HG03460 (cell line): ENCODE data around the gene DIP2C.
"Not testable (repeated sequence)": the region's sequence is repeated elsewhere in the genome, so short reads cannot be mapped to it uniquely, and the experiment has no call there.

Experiments used
- ATAC-seq: cut with Tn5 transposase; IDR thresholded peaks from one replicate; pipeline ENCODE4 v1.9.1; 2021; ENCODE audit not compliant: unreplicated experiment

The DIP2C gene

DNA sequence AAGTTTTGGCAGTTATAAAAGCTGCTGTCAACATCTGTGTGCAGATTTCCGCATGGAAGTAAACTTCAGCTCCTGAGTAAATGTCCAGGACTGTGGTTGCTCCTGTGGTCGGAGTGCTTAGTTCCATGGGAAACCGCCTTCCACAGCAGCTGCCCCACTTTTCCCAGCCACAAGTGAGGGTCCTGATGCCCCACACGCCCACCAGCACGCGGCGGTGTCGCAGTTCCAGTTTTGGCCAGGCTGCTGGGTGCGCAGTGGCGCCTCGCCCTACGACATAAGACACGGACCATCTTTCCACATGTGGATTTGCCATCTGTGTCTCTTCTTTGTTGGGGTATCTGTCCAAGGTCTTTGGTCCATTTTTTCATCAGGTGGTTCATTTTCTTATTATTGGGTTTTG lies 167.1 kb downstream of the DIP2C start:
- ATAC-seq, result no peak

DNA sequence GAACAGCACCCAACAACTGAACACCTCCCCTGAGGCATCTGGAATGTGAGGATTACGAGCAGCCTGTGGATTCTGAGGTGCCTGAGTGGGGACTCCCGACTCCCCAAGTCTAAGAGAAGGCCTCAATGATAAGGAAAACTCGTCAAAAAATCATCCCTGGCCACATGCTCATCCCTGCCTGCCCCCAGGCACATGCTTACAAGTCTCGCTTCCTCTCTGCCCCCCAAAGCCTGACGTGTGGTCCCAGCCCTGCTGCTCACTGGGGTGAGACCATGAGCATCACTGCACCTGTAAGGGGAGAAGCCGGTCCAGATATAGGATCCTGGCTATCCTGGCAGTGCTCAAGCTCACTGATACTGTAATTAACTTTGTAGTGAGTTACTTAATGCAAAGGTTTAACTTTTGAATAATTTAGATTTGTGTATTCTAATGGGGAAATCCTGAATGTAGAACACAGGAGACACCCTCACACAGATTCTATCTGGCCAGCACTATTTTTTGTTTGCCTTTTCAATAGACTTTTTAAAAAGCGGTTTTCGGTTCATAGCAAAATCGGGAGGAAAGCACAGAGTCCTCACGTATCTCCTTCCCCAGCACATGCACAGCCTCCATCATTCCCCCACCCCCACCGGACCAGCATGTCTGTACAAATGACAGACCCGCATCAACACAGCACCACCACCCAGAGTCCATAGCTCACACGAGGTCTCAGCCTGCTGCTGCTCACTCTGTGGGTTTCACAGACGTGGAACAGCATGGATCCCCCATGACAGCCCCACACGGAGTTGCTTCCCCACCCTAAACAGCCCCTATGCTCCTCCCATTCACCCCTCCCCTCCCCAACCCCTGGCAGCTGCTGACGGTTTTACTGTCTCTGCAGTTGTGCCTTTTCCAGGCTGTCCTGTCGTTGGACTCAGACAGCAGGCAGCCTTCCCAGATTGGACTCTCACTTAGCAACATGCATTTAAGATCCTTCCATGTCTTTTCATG lies 167.9 kb downstream of the DIP2C start:
- no peak for ATAC-seq

DNA sequence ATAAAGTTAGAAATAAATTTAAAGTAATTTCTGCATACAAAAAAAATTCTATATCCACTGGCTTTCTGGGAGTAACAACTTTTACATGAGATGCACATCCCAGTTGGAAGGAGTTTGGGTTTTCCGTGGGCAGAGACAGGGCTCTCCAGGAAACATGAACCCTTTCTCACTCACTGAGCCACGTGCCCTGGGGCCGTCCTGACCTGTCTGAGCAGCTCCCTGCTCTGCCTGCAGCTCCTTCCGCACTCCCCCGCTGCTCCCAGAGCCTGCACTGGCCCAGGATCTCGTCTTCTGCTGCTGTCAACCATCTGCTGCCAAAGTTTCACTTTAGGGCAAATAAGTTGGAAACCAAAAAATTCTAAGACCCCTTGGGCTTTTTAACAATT lies 169.1 kb downstream of the DIP2C start:
- no peak for ATAC-seq

DNA sequence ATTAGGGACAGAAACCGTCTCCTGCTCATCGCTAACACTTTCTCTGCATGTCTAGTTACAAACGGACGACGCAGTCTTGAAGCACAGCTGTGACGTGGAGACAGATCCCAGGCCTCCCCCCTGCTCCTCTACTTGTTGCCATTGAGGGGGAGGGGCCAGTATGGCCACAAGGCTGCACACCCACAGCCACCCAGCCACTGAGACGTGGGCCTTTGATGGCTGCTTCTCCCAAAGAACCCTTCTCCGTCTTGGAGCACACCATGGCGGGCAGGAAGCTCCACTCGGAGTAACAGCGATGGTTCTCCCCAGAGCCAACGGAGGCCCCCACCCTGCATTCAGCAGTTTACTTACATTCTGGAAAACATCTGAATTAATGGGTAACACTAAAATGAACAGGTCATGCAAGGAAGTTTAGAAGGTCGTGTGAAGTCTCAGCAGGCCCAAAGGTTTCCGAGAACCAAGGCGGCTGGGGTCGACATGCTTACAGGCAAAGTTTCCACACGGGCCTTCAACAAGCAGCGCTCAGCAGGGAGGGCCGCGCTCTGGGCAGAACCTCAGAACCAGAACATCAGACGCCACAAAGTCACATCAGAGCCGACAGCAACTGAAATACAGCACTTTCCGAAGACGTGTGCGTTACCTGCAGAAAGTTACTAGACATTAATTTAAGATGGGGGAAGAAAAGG lies 169.6 kb downstream of the DIP2C start:
- no peak for ATAC-seq

DNA sequence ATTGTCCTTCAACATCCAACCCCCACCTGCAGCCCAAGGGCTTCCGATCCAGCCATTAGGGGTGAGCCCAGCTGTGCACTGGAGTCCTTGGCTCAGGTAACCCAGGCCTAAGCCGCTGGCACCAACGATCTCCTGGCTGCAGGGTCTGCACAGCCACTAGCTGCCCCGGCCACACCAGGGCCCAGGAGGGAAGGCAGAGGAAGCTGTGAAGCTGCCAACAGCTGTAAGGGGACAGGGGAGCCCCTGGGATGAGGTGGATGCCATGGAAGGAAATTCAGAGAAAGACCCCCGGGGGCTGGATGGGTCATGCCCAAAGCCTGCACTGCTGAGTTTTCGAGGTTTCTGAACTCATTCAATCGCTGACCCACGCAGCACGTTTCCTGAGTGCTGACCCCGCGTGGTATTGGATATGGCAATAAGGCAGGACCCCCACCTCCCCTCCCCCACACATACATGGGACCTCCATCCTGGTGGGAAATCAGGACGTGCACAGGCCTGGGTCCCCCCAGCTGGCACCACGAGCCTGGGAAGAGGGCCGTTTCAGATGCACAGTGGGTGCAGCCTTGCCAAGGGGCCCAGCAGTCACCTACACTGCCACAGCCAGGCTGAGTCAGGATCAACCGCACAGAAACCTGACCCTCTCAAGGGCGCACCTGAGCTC lies 170.3 kb downstream of the DIP2C start:
- ATAC-seq, result no peak

DNA sequence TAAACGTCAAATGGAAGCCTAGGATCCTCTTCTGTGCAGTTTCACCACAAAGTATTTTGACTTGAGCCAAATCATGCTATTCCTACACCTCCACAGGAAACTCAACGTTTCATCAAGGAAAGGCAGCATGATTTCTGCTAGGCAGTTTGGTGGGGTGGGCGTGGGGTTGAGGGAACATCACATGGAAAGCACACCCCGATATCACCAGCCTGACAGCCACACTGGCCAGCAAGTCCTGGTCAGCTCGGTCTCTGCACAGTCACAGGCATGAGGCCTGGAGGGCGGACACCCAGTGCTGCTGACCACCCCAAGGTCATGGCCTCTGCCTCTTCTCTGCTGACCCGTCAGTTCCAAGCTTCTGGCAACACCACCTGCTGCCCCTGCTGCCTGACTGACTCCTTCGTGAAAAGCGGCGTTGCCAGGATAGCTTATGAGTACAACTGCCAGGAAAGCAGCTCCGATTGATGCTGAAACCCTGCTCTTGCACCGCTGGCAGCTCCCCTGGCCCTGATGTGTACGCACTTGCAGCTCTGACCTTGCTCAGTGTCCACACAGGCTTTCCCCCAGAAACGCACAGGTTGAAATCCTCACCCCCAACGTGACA lies 171.5 kb downstream of the DIP2C start:
- no peak for ATAC-seq

DNA sequence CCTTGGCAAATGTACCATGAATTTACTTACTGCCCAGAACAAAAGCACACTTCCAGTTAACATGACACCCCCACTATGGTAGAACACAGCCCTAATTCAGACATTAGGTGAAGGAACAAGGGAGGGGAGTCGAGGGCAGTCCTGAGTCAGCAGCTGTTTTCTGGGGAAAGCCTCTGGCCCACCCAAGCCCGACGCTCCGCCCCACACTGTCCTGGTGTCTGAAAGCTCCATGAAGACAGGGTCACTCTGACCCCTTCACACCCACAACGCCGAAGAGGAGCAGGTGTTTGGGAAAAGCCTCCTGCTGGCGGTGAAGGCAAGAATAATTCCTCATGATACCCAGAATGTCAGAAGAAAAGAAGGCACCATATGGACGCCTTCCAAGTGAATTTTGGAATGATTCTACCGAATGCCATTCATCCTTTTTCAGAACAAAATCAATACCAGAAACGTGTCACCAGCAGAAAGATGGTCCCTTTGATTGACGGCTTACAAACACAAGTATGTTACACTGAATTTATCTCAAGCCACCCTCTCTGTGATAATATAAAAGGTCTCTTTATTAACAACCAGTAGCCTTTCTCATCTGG lies 172.1 kb downstream of the DIP2C start:
- ATAC-seq, result no peak

DNA sequence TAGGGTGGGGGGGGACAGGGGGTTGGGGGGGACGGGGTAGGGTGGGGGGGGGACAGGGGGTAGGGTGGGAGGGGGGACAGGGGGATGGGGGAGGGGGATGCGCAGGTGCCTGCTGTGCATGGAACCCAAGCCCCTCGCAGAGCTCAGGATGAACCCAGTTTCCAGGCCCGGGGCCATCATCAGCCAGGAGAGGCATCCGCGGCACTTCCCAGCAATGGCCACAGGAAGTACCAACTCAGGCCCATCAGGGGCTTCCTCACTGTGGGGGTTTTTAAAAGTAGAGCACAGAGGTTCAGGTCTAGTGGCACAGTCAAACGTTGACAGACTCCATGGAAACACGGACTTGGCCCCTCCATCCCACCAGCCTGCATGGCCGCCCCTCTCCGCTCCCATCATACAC lies 172.7 kb downstream of the DIP2C start:
- no peak for ATAC-seq

DNA sequence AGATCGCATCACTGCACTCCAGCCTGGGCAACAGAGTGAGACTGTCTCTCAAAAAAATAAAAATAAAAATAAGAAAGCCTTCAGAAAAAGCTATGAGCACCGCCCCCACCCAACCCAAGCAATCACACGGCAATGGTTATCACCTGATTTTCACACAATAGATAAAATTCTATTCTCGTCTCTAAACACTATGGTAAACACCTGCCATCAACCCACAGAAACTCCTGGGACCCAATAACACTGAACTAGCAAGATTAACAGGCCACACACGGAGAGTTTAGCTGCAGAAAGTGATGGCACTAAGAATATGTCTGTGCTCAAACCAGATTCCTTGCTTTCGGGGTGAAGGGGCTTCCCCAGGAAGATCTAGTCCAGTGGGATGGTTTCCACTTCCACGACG lies 173.8 kb downstream of the DIP2C start:
- ATAC-seq, result no peak

DNA sequence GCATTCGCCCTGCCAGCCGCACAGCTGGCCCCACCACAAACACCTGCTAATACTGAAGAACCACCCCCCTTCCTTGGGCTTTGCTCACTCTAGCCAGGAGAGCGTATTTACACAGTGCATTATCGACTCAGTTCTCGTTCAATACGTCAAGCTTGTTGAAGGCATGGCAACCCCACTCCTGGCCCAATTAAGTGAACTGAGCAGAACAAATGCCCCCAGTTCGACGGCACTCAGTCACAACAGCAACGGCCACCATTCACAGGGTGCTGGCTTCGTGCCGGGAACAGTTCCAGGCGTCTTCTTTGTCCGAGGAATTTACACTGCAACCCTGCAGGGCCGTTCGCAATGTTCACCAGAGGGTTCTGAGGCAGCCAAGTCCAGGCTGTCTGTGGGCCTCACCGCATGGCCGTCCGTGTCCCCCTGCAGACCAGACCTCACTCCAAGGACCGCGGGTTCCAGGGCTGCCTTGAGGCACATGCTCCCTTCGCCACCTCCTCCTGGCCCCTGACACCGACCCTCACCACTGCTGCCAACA lies 175.3 kb downstream of the DIP2C start:
- no peak for ATAC-seq

DNA sequence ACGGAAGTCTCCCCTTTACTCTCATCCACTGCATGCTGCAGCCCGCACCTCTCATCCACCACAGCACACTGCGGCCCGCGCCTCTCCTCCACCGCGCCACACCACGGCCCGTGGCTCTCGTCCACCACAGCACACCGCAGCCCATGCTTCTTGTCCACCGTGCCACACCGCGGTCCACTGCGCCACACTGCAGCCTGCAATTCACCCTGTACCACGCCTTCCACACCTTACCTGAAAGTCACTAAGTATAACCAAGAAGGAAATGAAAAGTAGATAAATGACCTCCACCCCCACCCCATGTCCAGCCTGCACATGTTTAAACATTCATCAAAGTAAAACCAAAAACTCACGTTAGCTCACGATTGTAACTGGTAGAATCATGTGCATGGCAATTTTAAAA lies 176.1 kb downstream of the DIP2C start:
- ATAC-seq, result peak; percentile 40

DNA sequence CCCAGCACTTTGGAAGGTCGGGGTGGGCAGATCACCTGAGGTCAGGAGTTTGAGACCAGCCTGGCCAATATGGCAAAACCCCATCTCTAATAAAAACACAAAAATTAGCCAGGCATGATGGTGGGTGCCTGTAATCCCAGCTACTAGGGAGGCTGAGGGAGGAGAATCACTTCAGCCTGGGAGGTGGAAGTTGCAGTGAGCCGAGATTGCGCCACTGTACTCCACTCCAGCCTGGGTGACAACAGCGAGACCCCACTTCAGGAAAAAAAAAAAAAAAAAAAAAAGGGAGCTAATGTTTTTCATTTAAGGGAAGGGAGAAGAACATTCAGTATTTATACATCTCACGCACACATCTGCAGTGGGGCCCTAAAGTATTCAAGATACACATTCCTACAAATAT lies 176.8 kb downstream of the DIP2C start:
- not testable (repeated sequence) for ATAC-seq

DNA sequence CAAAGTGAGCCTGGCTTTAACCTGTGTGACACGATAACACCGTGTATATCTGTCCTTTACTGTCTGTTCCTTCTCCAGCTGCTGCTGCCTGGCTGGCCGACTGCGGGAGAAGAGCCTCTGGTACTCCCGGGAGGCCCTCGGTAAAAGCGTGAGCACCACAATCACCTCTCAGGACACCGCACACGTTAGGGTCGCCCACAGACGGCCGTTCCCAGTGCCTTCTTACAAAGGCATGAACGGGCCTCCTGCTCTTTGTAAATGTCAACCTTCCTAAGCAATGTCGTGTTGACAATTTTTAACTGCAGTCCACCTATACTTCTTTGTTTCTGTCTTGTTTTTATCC lies 177.6 kb downstream of the DIP2C start:
- no peak for ATAC-seq

DNA sequence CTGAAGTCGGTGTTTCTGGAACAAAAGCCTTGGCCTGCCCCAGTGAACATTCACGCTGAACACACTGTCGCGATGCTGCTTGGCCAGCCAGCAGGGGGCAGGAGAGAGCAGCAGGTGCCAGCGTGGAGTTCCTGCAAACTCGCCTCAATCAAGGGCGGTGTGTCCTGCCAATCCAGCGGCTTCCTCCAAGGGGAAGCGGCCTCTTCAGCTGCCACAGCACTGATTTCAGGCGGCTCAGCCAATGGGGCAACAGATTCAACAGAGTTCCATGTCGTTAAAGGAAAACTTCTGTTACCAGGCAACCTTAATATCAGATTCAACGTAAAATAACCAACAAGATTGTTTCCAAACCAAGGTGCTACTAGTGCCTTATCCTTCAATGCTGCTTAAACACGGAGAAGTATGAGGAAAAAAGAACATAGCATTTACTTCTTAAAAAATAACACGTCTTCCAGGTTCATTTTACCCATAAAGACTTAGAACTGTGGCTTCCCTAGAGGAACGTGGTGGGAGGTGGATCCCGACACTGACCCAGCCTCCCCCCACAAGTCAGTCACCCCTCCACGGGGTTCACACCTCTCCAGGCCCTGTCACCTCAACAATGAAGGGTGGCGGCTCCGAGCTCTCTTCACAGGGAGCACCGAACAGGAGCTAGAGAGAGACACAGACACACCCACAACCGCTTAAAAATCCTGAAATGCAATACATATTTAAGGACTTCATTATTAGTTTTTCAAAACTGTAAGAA lies 178.2 kb downstream of the DIP2C start:
- ATAC-seq, result peak; percentile 45

DNA sequence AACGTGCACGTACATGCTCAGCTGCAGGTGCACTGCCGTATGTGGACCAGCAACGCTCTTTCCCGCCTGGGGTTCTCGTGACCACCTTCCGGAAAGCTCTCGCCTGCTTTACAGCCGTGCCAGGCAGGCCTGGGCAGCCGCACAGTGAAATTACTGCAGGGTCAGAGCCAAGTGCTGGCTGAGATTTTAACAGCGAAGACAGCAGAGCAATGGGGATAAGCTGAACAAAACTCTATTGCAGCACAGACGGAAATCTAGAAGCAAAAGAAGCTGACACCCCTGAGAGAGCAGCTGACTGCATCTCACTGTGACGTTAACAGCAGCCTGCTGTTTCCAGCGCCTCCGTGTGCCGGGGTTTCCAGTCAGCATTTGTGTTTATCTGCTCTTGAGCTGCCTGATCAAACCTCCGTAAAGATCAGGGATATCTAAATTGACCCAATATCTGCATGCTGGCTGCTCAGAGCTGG lies 179.0 kb downstream of the DIP2C start:
- no peak for ATAC-seq

DNA sequence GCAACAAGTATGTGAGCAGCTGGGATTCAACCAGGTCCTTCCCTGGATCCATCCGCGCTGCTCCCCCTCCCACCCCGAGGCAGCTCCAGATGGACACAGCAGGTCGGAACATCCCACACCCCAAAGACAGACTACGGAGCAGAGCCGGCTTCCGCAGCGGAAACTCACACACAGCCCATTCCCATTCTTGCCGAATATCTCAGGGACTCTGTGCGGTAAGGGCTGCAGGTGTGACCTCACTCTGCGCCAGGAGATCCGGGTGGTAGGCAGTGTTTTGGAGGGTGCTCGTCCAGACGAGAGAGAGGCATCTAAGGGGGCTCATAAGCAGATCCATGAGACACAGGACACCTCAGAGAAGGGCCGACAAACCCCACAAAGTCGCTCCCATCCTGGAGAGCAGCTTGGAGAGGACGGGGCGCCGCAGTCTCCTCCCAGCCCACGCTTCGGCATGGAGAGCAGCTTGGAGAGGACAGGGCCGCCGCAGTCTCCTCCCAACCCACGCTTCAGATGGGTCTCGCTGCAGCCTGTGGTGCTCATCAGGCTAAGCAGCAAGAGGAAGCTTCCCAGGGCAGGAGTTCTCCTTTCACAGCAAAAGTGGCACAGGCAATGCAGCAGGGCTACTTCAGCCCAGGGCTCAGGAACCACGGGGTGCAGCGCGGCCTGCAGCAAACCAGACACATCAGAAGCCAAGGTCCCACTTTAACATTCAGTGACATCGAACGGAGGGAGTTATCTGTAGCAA lies 179.9 kb downstream of the DIP2C start:
- ATAC-seq, result no peak

DNA sequence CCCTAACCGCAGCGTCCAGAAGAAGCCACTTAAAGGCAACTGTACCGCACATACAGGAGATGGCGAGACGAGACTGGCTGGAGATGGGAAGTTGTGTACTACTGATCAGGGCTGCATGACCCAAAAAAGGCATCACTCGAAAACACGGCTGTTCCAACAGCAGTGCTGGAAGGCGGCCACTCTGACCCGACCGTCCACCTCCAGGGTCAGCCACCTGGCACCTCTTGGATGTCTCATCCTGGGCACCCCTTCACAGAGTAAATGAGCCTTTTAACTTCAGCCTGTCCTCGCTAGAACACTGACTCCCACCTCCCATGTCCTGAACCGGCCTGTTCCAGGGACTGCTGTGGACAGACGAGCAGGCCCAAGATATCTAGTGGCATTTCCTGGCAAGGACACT lies 180.7 kb downstream of the DIP2C start:
- no peak for ATAC-seq

DNA sequence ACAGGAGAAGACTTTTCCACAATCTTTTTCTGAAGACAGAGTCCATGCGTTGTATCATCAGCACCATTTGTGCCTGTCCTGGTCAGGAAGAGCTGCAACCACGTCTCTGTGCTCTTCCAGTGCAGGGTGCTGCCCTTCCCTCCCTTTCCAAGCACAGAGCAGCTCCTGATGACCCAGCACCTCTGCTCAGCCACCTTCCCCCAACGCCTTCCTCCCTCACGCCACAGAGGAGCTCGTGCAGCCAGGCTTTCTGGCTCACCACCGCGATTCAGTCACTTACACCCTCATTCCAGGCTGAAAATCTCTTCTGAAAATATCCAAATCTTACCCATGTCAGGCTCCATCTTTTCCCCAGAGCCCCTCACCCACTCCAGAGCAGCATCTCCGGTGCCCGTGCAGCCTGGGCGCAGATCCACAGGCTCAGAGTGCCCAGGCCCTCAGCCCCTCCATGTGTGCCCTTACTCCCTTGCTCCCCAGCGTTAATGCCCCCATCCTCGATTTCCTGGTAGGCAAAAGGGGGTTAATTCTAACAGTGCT lies 181.5 kb downstream of the DIP2C start:
- ATAC-seq, result no peak

DNA sequence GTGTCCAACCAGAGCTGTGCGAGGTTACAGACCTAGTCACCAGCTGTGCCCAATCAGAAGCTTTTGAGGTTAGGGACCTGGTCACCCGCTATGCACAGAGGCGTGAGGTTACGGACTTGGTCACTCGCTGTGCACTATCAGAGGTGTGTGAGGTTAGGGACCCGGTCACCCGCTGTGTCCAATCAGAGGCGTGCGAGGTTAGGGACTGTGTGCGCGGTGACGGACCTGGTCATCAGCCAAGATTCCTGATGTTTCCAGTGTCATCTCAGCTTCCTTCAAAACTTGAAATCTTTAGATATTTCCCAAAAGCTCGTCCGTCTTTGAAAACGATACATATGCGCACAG lies 182.1 kb downstream of the DIP2C start:
- ATAC-seq, result no peak
